GM10847 (cell line): Measurements from ENCODE around the gene CEP68.

ENCODE experiments used
- POLR2A ChIP-seq: IDR thresholded peaks from 2 replicates; pipeline ENCODE4 v1.6.1; 2011; ENCODE audit not compliant: insufficient read length; ENCODE audit errors: extremely low read depth

The CEP68 gene

GRCh38 chr2:65046633-65047407 is 9.4 kb upstream of the CEP68 start:
- TF ChIP-seq POLR2A: no peak

GRCh38 chr2:65049010-65049639 is 7.1 kb upstream of the CEP68 start:
- TF ChIP-seq POLR2A: no peak

GRCh38 chr2:65050931-65051330 is 5.3 kb upstream of the CEP68 start:
- no peak for TF ChIP-seq POLR2A

GRCh38 chr2:65053199-65053598 is 3.0 kb upstream of the CEP68 start:
- TF ChIP-seq POLR2A: no peak

- no peak for TF ChIP-seq POLR2A
These were observed 1.3 kb upstream of the CEP68 start for GRCh38 chr2:65054749-65055421.

GRCh38 chr2:65055422-65056214 is 598 bp upstream of the CEP68 start:
- TF ChIP-seq POLR2A: no peak

- TF ChIP-seq POLR2A: no peak
These were observed 799 bp downstream of the CEP68 start for GRCh38 chr2:65057054-65057375.

GRCh38 chr2:65057391-65058052 is 1.3 kb downstream of the CEP68 start:
- no peak for TF ChIP-seq POLR2A

GRCh38 chr2:65059071-65059470 is 2.9 kb downstream of the CEP68 start:
- TF ChIP-seq POLR2A: no peak

- TF ChIP-seq POLR2A: no peak
These were observed 5.1 kb downstream of the CEP68 start for GRCh38 chr2:65061146-65061909.

- TF ChIP-seq POLR2A: no peak
These were observed 5.7 kb downstream of the CEP68 start for GRCh38 chr2:65061910-65062339.

- no peak for TF ChIP-seq POLR2A
These were observed 6.9 kb downstream of the CEP68 start for GRCh38 chr2:65062843-65063825.
